Right lobe of liver (tissue), 6 donors: ENCODE data around the gene ITPKB. TPM values are rescaled to one million over a fixed set of nuclear protein-coding genes. Genes with fewer than 3 reads are reported as not detected.

Source experiments
- ATAC-seq, 4 donors: fragments of 200-7000 bp; cut with Tn5 transposase; one replicate each; pipeline ENCODE4 v1.9.1; 2020; ENCODE audit warnings: mild to moderate bottlenecking in 4 of 4, moderate library complexity in 4 of 4
- DNase-seq, 3 donors: peaks; one replicate each; pipeline ENCODE4 v3.0.0-alpha.2; 2020
- H3K27ac ChIP-seq, 3 donors: fragments of 200-600 bp; one replicate each; pipeline ENCODE4 v1.8.0; 2022
- H3K27me3 ChIP-seq, 2 donors: fragments of 200-600 bp; one replicate each; pipeline ENCODE4 v1.8.0; 2022
- H3K36me3 ChIP-seq, 4 donors: fragments of 200-600 bp; sonication (generic) in 1 of 4; one replicate each; pipeline versions ENCODE4 v1.5.1 to v1.8.0; 2017 to 2022; ENCODE audit warnings: control low read depth in 1 of 4
- H3K4me1 ChIP-seq, 4 donors: fragments of 200-600 bp; sonication (generic) in 1 of 4; one replicate each; pipeline versions ENCODE4 v1.5.1 to v1.8.0; 2017 to 2022; ENCODE audit warnings: control low read depth in 1 of 4
- H3K4me3 ChIP-seq, 3 donors: fragments of 200-600 bp; one replicate each; pipeline ENCODE4 v1.8.0; 2022
- H3K9me3 ChIP-seq, 4 donors: fragments of 200-600 bp; sonication (generic) in 1 of 4; one replicate each; pipeline versions ENCODE4 v1.5.1 to v1.8.0; 2017 to 2022; ENCODE audit warnings: control low read depth in 1 of 4
- CTCF ChIP-seq, 4 donors: fragments of 200-600 bp in 3 of 4; fragments of 450-650 bp in 1 of 4; IDR thresholded peaks; one replicate each; pipeline versions ENCODE4 v1.5.1 to v1.8.0; 2016 to 2022; ENCODE audit warnings: antibody characterized with exemption in 4 of 4, mild to moderate bottlenecking in 2 of 4
- POLR2A ChIP-seq: fragments of 450-650 bp; IDR thresholded peaks from one replicate; pipeline ENCODE4 v1.6.1; 2017; ENCODE audit warnings: antibody characterized with exemption, mild to moderate bottlenecking
- WGBS: methylation state at CpG from one replicate; pipeline ENCODE4 v1.1.6; 2018; ENCODE audit warnings: low coverage, low lambda C conversion rate; ENCODE audit not compliant: insufficient coverage; ENCODE audit errors: missing lambda C conversion rate; 5-methylcytosine and 5-hydroxymethylcytosine counted together
- intact Hi-C, 2 donors: fragments of 100-400 bp; cut with DNase I; formaldehyde crosslinking; loops; one replicate each; pipeline versions ENCODE4 v1.11.2 to v1.14.1; 2022
- total RNA-seq, 6 experiments: library from RNA; depleted of rRNA in 2 of 6; stranded (reverse); fragments of >200 nt in 2 of 6; fragmentation: NEBNext Ultra II Directional in 3 of 6; extraction: Animal tissue kit (Norgen Biotek cat#: 25700) in 3 of 6; gene quantifications; one replicate each; pipeline versions ENCODE4 v1.1.0 to v1.2.4, GENCODE V29; 2016 to 2023
- donor health status: DM: no; HTN: yes; CAD: no.
- donor health status: DM: no; HTN: no; CAD: no.
- donor health status: DM: no; HTN: no; CAD: no.
- donor health status: DM: no; HTN: yes; CAD: no.
- donor health status: DM: no; HTN: yes; CAD: no.

The ITPKB gene
- total RNA-seq, 6 experiments from 2014 or later, result 2.1 to 4.1 (median 3.4) TPM

DNA sequence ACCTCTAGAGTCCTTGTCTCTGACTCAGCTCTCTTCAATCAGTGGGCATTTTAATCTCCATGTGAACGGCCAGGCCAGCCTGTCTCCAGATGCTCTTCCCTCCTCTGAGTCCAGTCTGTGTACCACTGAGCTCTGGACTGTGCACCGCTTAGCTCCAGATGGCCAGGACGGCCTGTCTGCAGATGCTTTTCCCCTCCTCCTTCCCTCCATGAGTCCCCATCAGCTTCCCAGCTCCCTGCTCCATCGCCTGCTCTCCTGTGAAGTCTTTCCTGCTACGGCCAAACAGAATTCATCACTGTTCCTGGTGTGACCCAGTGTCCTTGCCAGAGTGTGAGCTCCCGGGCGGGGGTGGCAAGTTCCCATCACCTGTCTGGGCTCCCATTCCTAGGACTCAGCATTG is 148.5 kb downstream of the ITPKB start:
- 72% methylated on average over 5 of the region's 7 CpGs for WGBS
- DNase-seq (no peak), ATAC-seq (no peak)
- Histone ChIP-seq H3K36me3 (no peaks in the 10 kb centered on the region), H3K27me3 (no peaks in the 10 kb centered on the region), H3K9me3 (no peaks in the 10 kb centered on the region), H3K27ac (no peak overlapping the region), H3K4me3 (no peak overlapping the region), H3K4me1 (no peaks in the 10 kb centered on the region)
- TF ChIP-seq CTCF (IDR thresholded peaks at IDR 0.05) (no peak), POLR2A (no peak)
- intact Hi-C loops, result no loop called here

GRCh38 chr1:226589008-226589733 is 149.9 kb downstream of the ITPKB start:
- H3K9me3 ChIP-seq, result no peaks in the 10 kb centered on the region
- 52% methylated on average over 5 of the region's 11 CpGs for WGBS
- no peak overlapping the region for H3K4me3 ChIP-seq
- TF ChIP-seq CTCF (IDR thresholded peaks at IDR 0.05), result no peak
- no peaks in the 10 kb centered on the region for H3K27me3 ChIP-seq
- no peaks in the 10 kb centered on the region for H3K36me3 ChIP-seq
- no peaks in the 10 kb centered on the region for H3K4me1 ChIP-seq
- ATAC-seq, result no peak
- H3K27ac ChIP-seq, result no peak overlapping the region
- peak in 1 of 3 donors; percentile 31 for DNase-seq
- intact Hi-C loops, result no loop called here

DNA sequence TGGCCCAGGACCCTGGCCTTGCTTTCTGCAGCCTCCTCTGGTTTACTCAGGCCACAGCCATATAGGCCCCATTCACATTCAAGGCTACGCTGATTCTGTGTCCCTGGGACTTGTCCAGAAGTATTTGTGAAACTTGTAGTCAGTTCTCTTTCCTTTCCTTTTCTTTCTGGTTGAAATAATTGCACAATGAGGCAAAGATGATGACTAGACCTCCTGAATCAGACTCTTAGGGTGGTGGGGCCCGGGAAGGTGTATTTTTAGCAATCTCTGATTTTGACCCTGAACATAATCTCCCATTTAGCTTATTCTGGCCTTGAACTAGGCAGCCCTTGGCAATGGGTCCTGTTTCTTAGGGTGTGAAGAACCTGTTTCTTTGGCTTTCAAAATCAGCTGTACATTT is 150.6 kb downstream of the ITPKB start:
- ATAC-seq (no peak), DNase-seq (no peak)
- Histone ChIP-seq H3K27me3 (no peaks in the 10 kb centered on the region), H3K9me3 (no peaks in the 10 kb centered on the region), H3K4me3 (no peak overlapping the region), H3K4me1 (no peaks in the 10 kb centered on the region), H3K36me3 (no peaks in the 10 kb centered on the region), H3K27ac (no peak overlapping the region)
- intact Hi-C loops, result no loop called here
- WGBS, result 40% methylated on average over 2 of the region's 2 CpGs
- TF ChIP-seq POLR2A (no peak), CTCF (IDR thresholded peaks at IDR 0.05) (no peak)

GRCh38 chr1:226586650-226587422 is 152.2 kb downstream of the ITPKB start:
- no peaks in the 10 kb centered on the region for H3K4me1 ChIP-seq
- intact Hi-C loops, result no loop called here
- 45% methylated on average over 4 of the region's 16 CpGs for WGBS
- H3K4me3 ChIP-seq, result no peak overlapping the region
- no peaks in the 10 kb centered on the region for H3K9me3 ChIP-seq
- TF ChIP-seq POLR2A (no peak), CTCF (IDR thresholded peaks at IDR 0.05) (no peak)
- no peaks in the 10 kb centered on the region for H3K27me3 ChIP-seq
- no peaks in the 10 kb centered on the region for H3K36me3 ChIP-seq
- DNase-seq (no peak), ATAC-seq (peak in 1 of 4 donors; percentile 57)
- no peak overlapping the region for H3K27ac ChIP-seq
